SK-N-SH treated with all-trans-retinoic acid at 6 μM for 48 hours (cell line): ENCODE results near the gene INTS3.

Experiments used
- ESRRG ChIP-seq: fragments of 250-450 bp; sonication (Bioruptor Pico); IDR thresholded peaks from 2 replicates; pipeline ENCODE4 v1.6.1; 2021; ENCODE audit warnings: mild to moderate bottlenecking
- ISL1 ChIP-seq: fragments of 250-450 bp; sonication (Bioruptor Pico); IDR thresholded peaks from 2 replicates; pipeline ENCODE4 v2.1.2; 2022; ENCODE audit warnings: mild to moderate bottlenecking, moderate library complexity
- ZNF8 ChIP-seq: fragments of 450-650 bp; formaldehyde crosslinking; IDR thresholded peaks from 2 replicates; pipeline ENCODE4 v1.5.0; 2020; ENCODE audit warnings: mild to moderate bottlenecking, moderate library complexity

DNA sequence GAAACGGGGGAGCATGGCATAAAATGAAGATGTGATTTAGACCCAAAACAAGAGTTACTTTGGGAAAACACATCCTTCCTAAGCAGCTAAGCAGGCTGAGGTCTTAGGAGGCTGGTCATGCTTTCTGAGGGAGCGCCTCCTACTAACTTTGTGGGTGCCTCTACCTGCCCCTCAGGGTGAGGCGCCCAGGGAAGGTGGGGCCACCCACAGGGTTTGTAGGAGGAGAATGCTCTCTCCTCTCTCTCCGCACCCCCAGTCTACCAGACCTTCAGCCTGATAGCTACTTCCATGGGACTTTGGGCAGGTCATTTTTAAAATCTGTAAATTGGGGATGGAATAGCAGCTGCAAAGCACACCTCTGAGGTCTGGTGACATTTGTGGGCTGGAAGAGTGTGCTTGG lies 71.2 kb downstream of the INTS3 start:
- TF ChIP-seq ZNF8 (CRISPR knock-in tag) = no peak
- TF ChIP-seq ESRRG = no peak
- TF ChIP-seq ISL1 (CRISPR knock-in tag) = no peak
